IMR-90 (cell line): ENCODE measurements around the gene PTRHD1. TPM values are rescaled to one million over a fixed set of nuclear protein-coding genes. Genes with fewer than 3 reads are reported as not detected.

ENCODE experiments used
- polyA plus RNA-seq, 3 experiments: library from polyadenylated mRNA; depleted of rRNA; stranded (reverse); fragments of >200 nt; gene quantifications; 2 replicates each; pipeline ENCODE4 v1.2.3, GENCODE V29; 2012; ENCODE audit warnings: low replicate concordance in 1 of 3
- total RNA-seq: library from RNA; depleted of rRNA; stranded (reverse); fragments of >200 nt; gene quantifications from 2 replicates; pipeline ENCODE4 v1.2.3, GENCODE V29; 2012; rRNA removed

PTRHD1 gene
- total and polyA plus RNA-seq, 2 of the 4 experiments (the other 2 are of a cell fraction): 11.7 to 30.9 TPM

Other genes starting within 250 kb of the PTRHD1 start
- 24.2 and 27.2 TPM in 2 replicates for gene CENPO, start within 50 bp of the PTRHD1 start, total RNA-seq
- 20.1 and 21.7 TPM in 2 replicates for gene CENPO, start within 50 bp of the PTRHD1 start, polyA plus RNA-seq (2012; rRNA removed)
- gene ADCY3, start 126.8 kb upstream of the PTRHD1 start, total RNA-seq: 16.4 and 17.4 TPM in 2 replicates
- gene ADCY3, start 126.8 kb upstream of the PTRHD1 start, polyA plus RNA-seq (2012; rRNA removed): 46.1 and 50.4 TPM in 2 replicates
- 2.0 and 2.8 TPM in 2 replicates for gene DNAJC27, start 178.6 kb upstream of the PTRHD1 start, total RNA-seq
- 1.3 and 1.6 TPM in 2 replicates for gene DNAJC27, start 178.6 kb upstream of the PTRHD1 start, polyA plus RNA-seq (2012; rRNA removed)
- 0.90 and 1.1 TPM in 2 replicates for gene EFR3B, start 248.7 kb upstream of the PTRHD1 start, total RNA-seq
- gene EFR3B, start 248.7 kb upstream of the PTRHD1 start, polyA plus RNA-seq (2012; rRNA removed): 0.36 and 0.38 TPM in 2 replicates